HG03521 (cell line): ENCODE data around the gene ERAL1.
"Not testable (repeated sequence)": the region's sequence is repeated elsewhere in the genome, so short reads cannot be mapped to it uniquely, and the experiment has no call there.

Source experiments
- ATAC-seq: cut with Tn5 transposase; IDR thresholded peaks from one replicate; pipeline ENCODE4 v1.9.1; 2021; ENCODE audit warnings: mild to moderate bottlenecking, moderate library complexity; ENCODE audit not compliant: unreplicated experiment

ERAL1 gene

DNA sequence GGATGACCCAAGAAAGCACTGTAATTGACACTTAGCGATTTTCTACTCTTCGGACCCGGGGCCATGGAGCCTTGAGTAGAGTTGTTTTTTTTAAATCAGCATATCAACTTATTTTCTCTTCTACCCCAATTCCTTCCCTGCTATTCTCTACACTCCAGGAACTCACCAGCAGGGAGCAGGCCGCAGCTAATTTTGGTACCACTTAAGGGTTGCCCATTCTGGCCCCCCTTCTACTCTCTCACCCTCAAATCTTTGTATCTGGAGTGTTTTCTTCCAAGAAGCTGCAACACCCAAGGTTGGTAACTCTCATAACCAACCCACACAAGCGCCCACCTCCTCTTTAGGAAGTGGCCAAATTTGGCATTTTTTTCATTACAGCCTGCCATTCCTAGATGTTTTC lies 5.5 kb upstream of the ERAL1 start:
- no peak for ATAC-seq

DNA sequence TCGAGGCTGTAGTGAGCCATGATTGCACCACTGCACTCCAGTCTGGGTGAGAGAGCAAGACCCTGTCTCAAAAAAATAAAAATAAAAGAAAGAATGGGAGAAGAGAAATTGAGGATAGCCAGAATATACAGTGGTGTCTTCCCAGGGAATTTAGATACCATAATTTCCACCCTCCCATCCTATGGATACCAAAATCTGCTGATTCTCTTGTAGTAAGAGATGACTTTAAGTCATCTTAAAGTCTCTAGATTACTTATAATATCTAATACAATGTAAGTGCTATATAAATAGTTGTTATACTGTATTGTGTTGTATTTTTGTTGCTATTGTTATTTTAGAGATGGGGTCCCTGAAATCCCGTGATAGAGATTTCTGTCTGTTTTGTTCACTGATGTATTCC lies 1.5 kb upstream of the ERAL1 start:
- no peak for ATAC-seq

DNA sequence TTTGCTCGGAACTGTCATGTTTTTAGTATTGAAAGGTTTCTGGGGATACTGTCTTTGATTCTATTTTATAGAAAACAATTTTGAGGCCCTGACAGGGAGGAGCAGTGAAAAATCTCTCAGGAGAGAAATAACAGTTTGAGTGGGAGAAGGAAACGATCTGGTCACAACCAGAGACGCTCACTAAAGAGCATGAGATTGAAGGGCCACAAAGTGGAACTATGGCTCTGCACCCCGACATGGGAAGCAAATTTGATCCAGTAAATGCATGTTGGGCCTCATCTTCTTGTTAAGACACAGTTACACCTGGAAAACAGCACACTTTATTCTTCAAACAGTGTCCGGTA lies 492 bp downstream of the ERAL1 start:
- ATAC-seq = no peak

DNA sequence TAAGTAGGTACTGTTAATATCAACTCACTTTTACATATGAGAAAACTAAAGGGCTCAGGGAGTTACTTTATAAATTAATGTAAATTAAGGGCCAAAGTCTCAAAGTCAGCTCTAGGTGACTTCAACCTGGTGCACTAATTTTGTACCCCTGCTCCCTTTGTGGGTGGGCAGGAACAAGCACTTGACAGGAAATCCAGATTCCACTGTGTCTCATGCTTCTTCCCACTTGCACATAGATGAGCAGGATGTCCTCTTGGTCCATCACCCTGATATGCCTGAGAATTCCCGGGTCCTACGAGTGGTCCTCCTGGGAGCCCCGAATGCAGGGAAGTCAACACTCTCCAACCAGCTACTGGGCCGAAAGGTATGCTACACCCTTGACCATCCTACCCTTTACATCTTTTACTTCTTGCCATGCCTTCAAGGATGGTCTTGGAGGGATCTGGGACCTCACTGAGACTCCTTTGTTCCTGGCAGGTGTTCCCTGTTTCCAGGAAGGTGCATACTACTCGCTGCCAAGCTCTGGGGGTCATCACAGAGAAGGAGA lies 1.3 kb downstream of the ERAL1 start:
- no peak for ATAC-seq

DNA sequence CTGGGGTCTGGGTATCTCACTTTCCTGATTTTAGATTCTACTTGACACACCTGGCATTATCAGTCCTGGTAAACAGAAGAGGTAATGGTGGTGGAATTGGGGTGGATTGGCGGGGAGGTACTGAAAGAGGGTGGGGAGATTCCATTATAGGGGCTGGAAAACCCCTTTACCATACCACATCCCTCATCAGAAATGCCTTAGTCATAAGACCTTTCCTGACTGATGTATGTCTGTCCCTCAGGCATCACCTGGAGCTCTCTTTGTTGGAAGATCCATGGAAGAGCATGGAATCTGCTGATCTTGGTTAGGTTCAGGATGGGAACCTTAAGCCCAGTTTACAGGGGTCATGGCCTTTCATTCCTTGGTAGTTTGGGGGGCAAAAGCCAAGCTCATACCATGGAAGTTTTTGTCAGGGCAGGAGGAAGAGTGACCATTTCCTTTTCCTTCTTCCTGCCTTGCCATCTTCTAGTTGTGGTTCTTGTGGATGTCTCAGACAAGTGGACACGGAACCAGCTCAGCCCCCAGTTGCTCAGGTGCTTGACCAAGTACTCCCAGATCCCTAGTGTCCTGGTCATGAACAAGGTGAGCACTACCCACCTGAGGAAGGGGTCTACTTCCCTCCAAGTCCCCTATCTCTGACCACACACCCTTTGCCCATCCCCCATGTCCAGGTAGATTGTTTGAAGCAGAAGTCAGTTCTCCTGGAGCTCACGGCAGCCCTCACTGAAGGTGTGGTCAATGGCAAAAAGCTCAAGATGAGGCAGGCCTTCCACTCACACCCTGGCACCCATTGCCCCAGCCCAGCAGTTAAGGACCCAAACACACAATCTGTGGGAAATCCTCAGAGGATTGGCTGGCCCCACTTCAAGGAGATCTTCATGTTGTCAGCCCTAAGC lies 3.3 kb downstream of the ERAL1 start:
- no peak for ATAC-seq

DNA sequence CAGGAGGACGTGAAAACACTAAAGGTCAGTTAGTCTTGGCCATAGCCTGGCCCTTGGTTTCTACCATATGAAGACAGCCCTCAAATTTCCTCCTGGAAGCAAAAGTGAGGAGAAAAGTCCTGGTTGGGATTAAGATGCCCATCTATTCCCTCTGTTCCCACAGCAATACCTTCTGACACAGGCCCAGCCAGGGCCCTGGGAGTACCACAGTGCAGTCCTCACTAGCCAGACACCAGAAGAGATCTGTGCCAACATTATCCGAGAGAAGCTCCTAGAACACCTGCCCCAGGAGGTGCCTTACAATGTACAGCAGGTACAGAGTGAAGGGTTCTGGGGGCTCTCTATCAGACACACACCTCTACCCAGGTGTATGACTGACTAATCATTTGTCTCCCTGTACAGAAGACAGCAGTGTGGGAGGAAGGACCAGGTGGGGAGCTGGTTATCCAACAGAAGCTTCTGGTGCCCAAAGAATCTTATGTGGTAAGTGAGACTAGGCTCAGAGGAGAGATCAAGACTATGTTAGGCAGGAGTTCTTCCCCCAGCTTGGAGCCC lies 4.1 kb downstream of the ERAL1 start:
- no peak for ATAC-seq

DNA sequence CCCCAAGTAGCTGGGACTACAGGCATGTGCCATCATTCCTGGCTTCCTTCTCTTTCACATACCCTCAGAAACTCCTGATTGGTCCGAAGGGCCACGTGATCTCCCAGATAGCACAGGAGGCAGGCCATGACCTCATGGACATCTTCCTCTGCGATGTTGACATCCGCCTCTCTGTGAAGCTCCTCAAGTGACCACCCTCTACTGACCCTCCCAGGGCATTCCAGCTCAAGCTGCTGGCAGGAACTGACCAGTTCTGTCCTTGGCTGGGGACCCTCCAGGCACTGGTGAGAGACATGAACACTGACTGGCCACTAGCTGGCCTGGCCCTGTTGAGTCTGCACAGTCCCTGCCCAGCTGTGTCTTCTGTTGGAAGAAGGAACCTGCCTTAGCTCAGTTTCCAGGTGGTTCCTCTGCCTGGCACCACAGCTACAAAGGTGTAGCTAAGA lies 5.6 kb downstream of the ERAL1 start:
- ATAC-seq = no peak

DNA sequence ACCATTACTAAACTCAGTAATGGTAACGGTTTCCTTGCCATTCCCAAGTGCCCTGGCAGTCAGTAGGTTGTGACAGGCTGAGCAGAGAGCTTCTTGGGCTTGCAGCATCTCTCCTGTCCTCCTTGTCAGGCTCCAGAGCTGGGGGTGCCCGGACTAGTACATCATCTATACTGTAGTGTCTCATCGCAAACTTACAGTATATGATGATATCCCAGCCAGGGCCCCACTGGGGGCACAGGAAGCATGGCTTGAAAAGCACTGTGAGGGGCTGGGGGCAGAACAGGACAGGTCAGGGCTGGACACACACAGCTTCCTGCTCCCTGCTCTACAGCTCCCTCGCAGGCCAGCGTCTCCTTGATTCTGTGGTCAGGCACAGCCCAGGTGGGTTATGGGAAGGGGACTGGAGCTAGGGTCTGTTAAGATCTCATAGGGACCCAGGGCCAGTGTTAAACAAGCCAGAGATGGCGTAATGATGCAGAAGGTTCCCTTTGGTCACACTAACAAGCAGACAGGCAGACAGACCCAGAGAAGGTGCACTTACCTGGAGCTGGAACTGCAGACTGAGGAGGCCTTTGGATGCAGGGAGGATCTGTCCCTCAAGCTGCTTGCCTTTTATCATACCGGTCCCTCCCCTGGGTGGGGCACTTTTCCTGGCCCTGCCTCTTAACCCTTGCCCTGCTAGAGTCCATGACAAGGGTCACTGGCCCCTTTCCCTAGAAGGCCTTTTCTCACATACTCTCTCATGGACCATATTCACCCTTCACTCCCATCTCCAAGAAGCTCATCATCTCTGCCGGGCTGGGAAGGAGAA lies 6.8 kb downstream of the ERAL1 start:
- no peak for ATAC-seq

DNA sequence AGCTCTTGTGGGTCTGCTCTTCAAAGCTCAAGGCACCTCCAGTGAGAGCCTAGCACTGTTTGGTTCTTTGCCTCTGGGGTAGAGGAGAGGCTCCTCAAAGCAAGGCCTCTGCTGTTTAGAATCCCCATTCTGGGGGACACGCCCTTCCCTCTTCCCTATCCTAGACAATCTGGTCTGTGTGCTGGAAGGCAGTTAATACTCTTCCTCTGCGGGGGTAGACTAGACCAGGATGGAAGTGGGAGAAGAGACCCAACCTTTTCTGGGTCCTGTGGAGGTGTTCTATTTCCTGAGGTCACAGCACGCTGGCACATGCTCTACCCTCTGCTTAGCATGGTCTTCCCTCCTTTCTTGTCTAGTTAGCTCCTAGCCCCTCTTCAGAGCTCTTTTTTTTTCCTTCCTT lies 7.7 kb downstream of the ERAL1 start:
- ATAC-seq = no peak

DNA sequence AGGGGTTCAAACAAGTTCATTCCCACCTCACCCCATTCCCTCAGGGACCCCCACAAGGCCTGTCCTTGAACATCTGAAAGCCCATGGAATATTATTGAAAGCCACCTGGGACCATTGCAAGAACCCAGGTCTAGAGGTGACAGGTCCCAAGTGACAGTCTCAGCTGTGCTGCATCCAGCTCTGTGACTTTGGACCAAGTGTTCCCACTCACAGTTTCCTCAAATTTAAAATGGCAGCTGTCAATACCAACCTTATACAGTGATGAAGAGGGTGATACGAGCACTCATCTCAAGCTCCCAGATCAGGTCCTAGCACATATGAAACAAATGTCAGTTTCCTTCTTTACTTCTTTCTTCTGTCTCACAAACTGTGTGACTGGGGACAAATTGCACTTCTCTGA lies 9.1 kb downstream of the ERAL1 start:
- no peak for ATAC-seq

DNA sequence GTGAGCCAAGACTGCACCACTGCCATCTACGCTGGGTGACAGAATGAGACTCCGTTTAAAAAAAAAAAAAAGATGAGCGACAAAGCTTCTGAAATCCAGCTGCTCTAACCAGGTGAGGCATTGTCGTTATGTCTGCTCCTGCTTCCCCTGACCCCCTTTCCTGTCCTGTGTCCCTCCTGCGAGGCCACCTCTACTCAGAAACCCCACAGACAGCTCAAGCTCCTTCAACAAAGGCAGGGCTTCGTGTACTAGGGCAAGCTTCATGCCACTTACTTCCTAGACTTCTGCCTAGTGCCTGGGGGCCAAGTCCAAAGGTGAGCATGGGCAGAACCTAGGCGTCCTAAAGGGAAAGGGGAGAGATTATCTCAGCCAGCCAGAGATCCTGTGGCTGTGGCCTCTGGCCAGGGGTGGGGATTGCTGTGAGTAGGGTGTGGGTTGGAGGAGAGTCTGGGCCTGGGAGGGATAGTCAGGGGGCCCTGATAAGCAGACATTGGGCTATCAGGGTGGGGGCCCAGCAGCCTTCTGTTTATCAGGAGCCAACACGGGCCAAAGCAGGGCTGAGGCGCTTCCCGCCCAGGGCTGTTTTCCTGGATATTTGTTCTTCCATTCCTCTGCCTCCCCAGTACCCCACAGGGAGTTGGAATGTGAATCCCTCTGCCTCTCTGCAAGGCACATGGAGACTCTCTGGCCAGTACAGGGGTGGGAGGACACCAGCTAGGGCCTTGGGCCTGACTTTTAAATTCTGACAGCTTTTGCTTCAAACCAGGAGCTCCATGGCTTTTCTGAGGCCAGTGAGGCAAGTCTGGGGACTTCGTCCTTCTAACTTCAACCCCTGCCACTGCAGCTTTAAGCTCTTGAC lies 10.4 kb downstream of the ERAL1 start:
- no peak for ATAC-seq

DNA sequence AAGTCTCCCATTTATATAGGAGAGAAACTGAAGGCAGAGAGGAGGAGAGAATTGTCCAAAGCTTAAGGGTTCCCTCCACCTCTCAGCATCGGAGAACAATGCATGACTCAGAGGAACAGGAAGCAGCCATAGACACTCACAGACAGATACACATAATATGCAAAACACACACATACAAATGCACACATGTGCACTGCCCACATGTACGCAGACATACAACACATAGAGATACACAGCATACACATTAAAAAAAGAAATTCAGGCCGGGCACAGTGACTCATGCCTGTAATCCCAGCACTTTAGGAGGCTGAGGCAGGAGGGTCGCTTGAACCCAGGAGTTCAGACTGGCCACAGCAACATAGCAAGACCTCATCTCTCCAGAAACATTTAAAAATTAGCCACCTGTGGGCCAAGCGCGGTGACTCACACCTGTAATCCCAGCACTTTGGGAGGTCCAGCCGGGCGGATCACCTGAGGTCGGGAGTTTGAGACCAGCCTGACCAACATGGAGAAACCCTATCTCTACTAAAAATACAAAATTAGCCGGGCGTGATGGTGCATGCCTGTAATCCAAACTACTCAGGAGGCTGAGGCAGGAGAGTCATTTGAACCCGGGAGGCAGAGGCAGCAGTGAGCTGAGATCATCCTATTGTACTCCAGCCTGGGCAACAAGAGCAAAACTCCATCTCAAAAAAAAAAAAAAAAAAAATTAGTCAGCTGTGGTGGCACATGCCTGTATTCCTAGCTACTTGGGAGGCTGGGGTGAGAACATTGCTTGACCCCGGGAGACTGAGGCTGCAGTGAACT lies 11.3 kb downstream of the ERAL1 start:
- ATAC-seq = no peak

DNA sequence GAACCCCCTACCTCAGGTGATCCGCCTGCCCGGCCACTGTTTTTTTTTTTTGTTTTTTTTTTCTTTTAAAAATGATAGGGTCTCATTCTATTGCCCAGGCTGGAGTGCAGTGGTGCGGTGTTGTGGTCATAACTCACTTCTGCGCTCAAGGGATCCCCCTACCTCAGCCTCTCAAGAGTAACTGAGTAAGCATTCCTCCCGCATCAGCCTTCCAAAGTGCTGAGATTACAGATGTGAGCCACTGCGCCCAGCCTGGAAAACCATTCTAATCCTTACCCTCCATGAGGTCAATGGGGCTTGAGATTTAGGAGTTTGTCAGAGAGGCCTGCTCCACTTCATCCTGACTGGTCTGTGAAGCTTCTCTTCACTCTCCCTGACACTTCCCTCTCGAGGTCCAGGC lies 12.5 kb downstream of the ERAL1 start:
- no peak for ATAC-seq

DNA sequence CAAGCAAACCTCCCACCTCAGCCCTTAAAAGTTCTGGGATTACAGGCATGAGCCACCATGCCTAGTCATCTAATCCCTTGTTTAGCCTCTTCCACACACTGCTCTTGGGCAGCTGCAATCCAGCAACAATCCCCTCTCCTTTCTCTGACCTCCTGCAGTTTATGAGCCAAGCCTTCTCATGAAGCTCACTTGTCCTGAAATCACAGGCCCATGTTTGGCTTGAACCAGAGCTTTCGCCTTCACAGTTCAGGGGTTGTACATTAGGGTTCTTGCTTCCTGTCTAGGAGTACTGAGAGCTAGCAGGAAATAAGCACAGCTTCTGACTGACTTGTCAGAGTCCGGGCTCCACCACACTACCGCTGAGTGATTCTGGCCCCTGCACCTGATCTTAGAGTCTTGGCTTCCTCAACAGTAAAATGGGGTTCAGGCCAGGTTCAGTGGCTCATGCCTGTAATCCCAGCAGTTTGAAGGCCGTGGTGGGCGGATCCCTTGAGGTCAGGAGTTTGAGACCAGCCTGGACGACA lies 16.3 kb downstream of the ERAL1 start:
- ATAC-seq = no peak

DNA sequence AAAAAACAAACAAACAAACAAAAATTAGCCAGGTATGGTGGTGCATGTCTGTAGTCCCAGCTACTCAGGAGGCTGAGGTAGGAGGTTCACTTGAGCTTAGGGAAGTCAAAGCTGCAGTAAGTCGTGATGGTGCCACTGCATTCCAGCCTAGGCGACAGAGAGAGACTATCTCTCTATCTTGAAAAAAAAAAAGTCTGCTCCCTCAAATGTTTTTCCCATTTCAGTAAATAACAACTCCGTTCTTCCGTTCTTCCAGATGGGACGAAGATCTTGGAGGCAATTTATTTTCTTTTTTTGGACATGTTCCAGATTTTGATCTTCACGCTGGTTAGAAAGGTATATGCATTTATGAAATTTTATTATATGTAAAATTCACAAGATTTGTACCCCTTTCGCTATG lies 19.0 kb downstream of the ERAL1 start:
- ATAC-seq = no peak

DNA sequence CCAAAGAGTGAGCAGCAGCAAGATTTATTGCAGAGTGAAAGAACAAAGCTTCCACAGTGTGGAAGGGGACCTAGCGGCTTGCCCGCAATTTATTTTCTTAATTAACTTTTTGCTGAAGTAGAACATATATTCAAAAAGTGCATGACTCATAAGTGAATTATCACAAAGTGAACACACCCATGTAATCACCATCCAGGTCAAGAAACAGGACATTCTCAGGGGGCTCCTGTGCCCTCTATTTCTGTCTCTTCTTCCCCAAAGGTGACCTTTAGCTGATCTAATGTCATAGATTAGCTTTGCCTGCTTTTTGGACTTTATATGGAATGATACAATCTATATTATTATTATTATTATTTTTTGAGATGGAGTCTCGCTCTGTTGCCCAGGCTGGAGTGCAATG lies 19.9 kb downstream of the ERAL1 start:
- no peak for ATAC-seq

DNA sequence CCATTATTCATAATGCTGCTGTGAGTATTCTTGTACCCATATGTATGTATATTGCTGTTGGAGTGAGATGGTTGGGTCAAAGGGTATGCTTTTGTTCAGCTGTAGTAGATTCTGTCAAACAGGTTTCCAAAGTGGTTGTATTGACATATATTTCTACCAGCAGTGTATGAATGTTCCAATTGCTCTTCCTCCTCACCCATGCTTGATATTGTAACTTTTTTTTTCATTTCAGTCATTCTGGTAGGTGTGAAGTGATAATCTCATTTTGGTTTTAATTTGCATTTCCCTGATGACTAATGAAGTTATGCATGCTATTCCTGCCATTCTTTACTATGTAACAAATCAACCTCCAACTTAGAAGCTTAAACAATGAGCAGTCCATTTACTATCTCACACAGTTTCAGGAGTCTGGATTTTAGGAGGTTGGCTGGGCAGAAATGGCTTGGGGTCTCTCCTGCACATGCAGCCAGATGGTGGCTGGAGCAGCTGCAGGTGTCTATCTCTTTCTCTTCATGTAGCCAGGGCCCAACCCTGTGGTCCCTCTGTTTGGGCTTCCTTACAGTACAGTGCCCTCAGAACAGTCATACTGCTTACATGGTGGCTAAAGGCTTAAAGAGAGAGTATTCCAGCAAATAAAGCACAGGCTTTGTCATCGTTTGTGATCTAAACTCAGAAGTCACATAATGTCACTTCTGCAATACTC lies 21.2 kb downstream of the ERAL1 start:
- ATAC-seq = no peak

DNA sequence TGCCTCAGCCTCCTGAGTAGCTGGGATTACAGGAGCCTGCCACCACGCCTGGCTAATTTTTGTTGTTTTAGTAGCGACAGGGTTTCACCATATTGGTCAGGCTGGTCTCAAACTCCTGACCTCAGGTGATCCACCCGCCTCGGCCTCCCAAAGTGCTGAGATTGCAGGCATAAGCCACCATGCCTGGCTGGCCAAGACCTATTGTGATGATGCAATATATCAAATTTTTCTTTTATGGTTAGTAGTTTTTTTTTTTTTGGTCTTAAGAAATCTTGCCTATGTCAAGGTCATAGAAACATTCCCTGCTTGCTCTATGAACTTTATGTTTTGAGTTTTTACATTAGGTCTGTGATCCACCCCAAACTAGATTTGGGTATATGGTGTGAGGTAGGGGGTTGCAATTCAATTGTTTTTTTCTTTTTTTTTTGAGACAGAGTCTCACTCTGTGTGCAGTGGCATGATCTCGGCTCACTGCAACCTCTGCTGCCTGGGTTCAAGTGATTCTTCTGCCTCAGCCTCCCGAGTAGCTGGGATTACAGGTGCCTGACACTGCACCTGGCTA lies 22.4 kb downstream of the ERAL1 start:
- not testable (repeated sequence) for ATAC-seq
